ENCODE measurements around the gene ITPR2. TPM values are rescaled to one million over a fixed set of nuclear protein-coding genes. Genes with fewer than 3 reads are reported as not detected.
"Not testable (repeated sequence)": the region's sequence is repeated elsewhere in the genome, so short reads cannot be mapped to it uniquely, and the experiment has no call there.

Gene ITPR2
- 28.1 TPM for total RNA-seq

- no peak for FAIRE-seq
Observed at GRCh38 chr12:26832822-26833742, at the start of gene ITPR2. Gene ITPR2, minus strand, starts transcription at chr12:26833194. Its CDS starts 413 bp downstream, at chr12:26832781.

GRCh38 chr12:26880625-26881024, 47.6 kb upstream of the ITPR2 start:
- DNase-seq (ENCODE audit: low spot score in 2 of 2): no peak
- FAIRE-seq: no peak

More at GRCh38 chr12:26832822-26833742, at the start of gene ITPR2:
- DNase-seq (ENCODE audit: low spot score in 2 of 2): peak; percentile 95 to 96

GRCh38 chr12:26878661-26879119, 45.7 kb upstream of the ITPR2 start:
- FAIRE-seq (no peak), DNase-seq (ENCODE audit: low spot score in 2 of 2) (peak in 1 of 2 donors; percentile 42)

- FAIRE-seq: no peak
Observed at GRCh38 chr12:26874501-26875296, 41.7 kb upstream of the ITPR2 start.

GRCh38 chr12:26872625-26873024, 39.6 kb upstream of the ITPR2 start:
- FAIRE-seq: no peak
- no peak for DNase-seq (ENCODE audit: low spot score in 2 of 2)

More at GRCh38 chr12:26874501-26875296, 41.7 kb upstream of the ITPR2 start:
- DNase-seq (ENCODE audit: low spot score in 2 of 2): no peak

GRCh38 chr12:26871985-26872384, 39.0 kb upstream of the ITPR2 start:
- FAIRE-seq: no peak

GRCh38 chr12:26870491-26871419, 37.8 kb upstream of the ITPR2 start:
- no peak for DNase-seq (ENCODE audit: low spot score in 2 of 2)
- no peak for FAIRE-seq

More at GRCh38 chr12:26871985-26872384, 39.0 kb upstream of the ITPR2 start:
- DNase-seq (ENCODE audit: low spot score in 2 of 2): no peak

GRCh38 chr12:26869908-26870459, 37.0 kb upstream of the ITPR2 start:
- DNase-seq (ENCODE audit: low spot score in 2 of 2): no peak
- no peak for FAIRE-seq

GRCh38 chr12:26869104-26869494, 36.1 kb upstream of the ITPR2 start:
- DNase-seq (ENCODE audit: low spot score in 2 of 2) (no peak), FAIRE-seq (no peak)

- FAIRE-seq (no peak), DNase-seq (ENCODE audit: low spot score in 2 of 2) (no peak)
Observed at GRCh38 chr12:26868447-26869103, 35.6 kb upstream of the ITPR2 start.

- DNase-seq (ENCODE audit: low spot score in 2 of 2) (no peak), FAIRE-seq (no peak)
Observed at GRCh38 chr12:26867080-26867479, 34.1 kb upstream of the ITPR2 start.

GRCh38 chr12:26863515-26863914, 30.5 kb upstream of the ITPR2 start:
- FAIRE-seq (no peak), DNase-seq (ENCODE audit: low spot score in 2 of 2) (no peak)

GRCh38 chr12:26862787-26863186, 29.8 kb upstream of the ITPR2 start:
- not testable (repeated sequence) for FAIRE-seq; DNase-seq (ENCODE audit: low spot score in 2 of 2)

GRCh38 chr12:26861690-26862089, 28.7 kb upstream of the ITPR2 start:
- no peak for DNase-seq (ENCODE audit: low spot score in 2 of 2)
- no peak for FAIRE-seq

- no peak for DNase-seq (ENCODE audit: low spot score in 2 of 2)
- FAIRE-seq: no peak
Observed at GRCh38 chr12:26857465-26858176, 24.6 kb upstream of the ITPR2 start.

- FAIRE-seq (no peak), DNase-seq (ENCODE audit: low spot score in 2 of 2) (no peak)
Observed at GRCh38 chr12:26855337-26855736, 22.3 kb upstream of the ITPR2 start.

- no peak for DNase-seq (ENCODE audit: low spot score in 2 of 2)
- FAIRE-seq: no peak
Observed at GRCh38 chr12:26854031-26854390, 21.0 kb upstream of the ITPR2 start.

GRCh38 chr12:26853303-26854030, 20.5 kb upstream of the ITPR2 start:
- peak; percentile 49 to 66 for DNase-seq (ENCODE audit: low spot score in 2 of 2)
- FAIRE-seq: peak; percentile 69

Measured in frontal cortex (tissue), 4 donors.